Bronchial epithelial cell (primary cell): ENCODE measurements around the gene SMAD7. TPM values are rescaled to one million over a fixed set of nuclear protein-coding genes. Genes with fewer than 3 reads are reported as not detected.
A peak's percentile ranks its signal among the peaks of the same experiment; 100 is the strongest.
"Not testable (repeated sequence)": the region's sequence is repeated elsewhere in the genome, so short reads cannot be mapped to it uniquely, and the experiment has no call there.

ENCODE experiments used
- DNase-seq: peaks from one replicate; pipeline ENCODE4 v3.0.0-alpha.2; 2010; ENCODE audit warnings: low read depth
- FAIRE-seq: peaks from 2 replicates; lab custom pipeline; 2011; peaks lifted over from hg19 to GRCh38; lab: Jason Lieb, UNC
- H3K27me3 ChIP-seq: 2 replicates; pipeline ENCODE4 v1.5.1; 2011; ENCODE audit warnings: low read length; ENCODE audit not compliant: control insufficient read depth, insufficient read depth
- H3K36me3 ChIP-seq: 2 replicates; pipeline ENCODE4 v1.5.1; 2011; ENCODE audit warnings: low read length; ENCODE audit not compliant: control insufficient read depth, insufficient read depth
- H3K4me3 ChIP-seq: 2 replicates; pipeline ENCODE4 v1.5.1; 2011; ENCODE audit warnings: mild to moderate bottlenecking, low read depth, low read length, control low read depth
- CTCF ChIP-seq: IDR thresholded peaks from 2 replicates; pipeline ENCODE4 v1.5.1; 2011; ENCODE audit warnings: mild to moderate bottlenecking, moderate library complexity, low read length, control low read depth, inconsistent platforms; ENCODE audit not compliant: insufficient read depth, severe bottlenecking
- total RNA-seq: library from RNA; depleted of rRNA; stranded (reverse); fragments of >200 nt; gene quantifications from 2 replicates; pipeline ENCODE4 v1.2.1, GENCODE V29; 2014

SMAD7 gene
- total RNA-seq, 1 donor from 2014 or later, result 19.2 TPM

GRCh38 chr18:48875314-48875941 is 75.3 kb downstream of the SMAD7 start:
- H3K27me3 ChIP-seq, result no peaks in the 10 kb centered on the region
- H3K36me3 ChIP-seq, result no peaks in the 10 kb centered on the region
- DNase-seq (no peak), FAIRE-seq (no peak)
- TF ChIP-seq CTCF, result no peak
- H3K4me3 ChIP-seq, result no peak overlapping the region

DNA sequence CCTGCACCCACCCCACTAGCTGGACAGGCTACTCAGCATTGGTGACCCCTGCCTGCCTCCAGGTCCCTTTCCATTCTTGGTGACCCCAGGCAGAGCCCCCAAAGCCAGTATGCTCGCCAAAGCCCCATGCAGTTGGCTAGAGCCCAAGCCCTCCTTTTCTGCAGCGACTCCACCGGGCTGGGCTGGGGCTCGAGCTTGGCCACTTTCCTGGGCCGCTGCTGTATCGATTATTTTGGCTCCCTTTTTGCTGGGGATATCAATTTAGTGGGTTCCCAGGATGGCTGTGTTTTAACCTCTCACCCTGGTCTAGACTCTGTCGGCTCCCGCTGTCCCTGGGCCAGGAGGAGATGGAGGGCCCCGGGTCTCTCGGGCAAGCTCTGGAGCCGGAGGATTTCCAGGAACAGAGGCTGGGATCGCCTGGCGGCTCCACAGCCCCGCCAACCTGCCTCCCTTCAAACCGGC is 76.0 kb downstream of the SMAD7 start:
- DNase-seq, result no peak
- no peaks in the 10 kb centered on the region for H3K27me3 ChIP-seq
- FAIRE-seq, result peak; percentile 52
- no peaks in the 10 kb centered on the region for H3K36me3 ChIP-seq
- H3K4me3 ChIP-seq, result no peak overlapping the region
- TF ChIP-seq CTCF, result no peak

DNA sequence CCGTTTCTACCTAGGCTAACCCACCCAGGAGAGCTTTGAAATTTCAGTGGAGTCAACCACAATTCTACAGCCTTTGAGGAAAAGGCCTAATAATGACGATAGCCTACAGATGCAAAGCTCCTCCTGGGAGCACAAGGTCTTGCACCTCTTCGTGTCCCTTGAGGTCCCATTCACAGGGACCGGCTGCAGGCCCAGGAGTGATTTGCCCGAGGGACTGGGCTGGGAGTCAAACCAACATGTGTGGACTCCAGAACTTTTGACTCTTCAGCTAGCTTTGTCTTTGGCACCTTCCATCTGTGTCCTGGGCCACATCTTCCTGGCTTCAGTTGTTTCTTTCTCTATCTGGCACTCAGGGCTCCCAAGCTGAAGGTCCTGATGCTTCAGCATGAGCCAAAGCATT is 76.5 kb downstream of the SMAD7 start:
- H3K4me3 ChIP-seq, result no peak overlapping the region
- no peak for TF ChIP-seq CTCF
- H3K27me3 ChIP-seq, result no peaks in the 10 kb centered on the region
- DNase-seq, result no peak
- no peak for FAIRE-seq
- no peaks in the 10 kb centered on the region for H3K36me3 ChIP-seq

DNA sequence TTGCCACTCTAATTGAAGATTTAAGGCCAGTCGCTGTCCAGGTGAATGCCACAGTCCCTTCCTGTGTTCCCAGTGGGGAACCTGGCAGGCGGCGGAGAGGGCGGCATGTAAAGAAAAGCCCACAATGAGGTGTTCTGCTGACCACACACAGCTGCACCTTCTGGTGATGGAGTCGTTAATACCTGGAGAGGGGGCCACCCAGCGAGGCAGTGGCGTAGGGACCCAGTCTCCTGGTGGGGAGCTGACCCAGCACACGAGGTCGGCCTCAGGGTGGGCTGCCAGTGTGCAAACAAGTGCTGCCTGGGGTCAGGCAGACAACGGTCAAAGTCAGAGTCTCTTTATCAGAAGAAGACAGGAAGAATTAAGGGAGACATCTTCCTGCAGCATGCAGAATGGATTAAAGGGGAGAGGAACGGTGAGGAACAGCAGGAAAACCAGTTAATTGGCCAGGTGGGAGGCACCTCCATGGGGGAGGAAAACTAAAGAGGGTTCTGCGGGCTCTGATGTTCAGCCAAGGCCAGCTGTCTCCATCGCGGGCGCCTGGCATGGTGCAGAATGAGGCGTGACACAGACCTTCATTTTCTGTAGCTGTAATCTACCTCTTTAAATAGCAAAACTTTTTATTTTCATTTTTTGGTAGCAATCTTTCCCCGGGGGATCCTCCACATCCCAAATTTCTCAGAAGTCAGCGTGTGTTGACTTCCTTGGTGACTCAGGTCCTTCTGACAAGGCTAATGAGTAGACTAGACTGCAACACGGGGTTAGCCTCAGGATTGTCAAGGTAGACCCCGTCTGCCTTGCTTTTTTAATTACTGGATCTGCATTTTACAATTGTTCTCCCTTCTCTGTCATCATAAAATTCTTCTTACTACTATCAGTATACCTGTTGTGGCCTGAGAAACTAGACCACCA is 78.3 kb downstream of the SMAD7 start:
- TF ChIP-seq CTCF, result no peak
- H3K36me3 ChIP-seq, result no peaks in the 10 kb centered on the region
- peak; percentile 77 for DNase-seq
- FAIRE-seq, result no peak
- H3K4me3 ChIP-seq, result no peak overlapping the region
- no peaks in the 10 kb centered on the region for H3K27me3 ChIP-seq

DNA sequence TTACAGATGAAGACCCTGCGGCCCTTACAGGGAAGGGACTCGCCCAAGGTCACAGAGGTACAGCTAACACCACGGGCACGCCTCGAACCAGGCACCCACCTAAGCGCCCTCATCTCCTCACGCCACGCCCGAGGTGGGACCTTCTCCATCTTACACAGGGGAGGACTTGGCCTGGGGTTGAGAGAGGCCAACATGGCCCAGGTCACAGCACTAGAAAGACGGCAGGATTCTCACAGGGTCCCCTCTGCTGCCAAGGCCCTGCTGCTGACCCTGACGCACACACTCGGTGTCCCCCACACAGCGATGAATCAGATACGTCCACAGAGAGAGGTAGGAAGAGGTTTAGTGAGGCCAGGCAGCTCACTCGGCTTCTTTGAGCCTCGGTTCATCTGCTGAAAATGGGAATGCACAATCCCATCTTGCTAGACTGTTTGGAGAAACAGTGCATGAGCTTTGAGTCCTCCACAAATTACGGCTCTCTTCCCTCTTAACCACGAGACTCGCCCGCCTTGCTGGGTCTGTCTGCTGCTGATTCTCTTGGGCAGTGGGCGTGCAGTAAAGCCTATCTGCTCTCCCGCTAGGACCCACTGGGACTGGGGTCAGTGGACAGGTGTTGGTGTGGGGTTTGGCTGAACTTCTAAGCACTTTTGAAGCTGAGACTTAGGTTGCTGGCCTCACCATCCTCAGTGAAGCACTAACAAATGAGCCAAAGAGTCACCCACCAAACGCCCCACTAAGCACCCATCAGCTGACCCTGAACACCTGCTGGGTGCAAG is 79.2 kb downstream of the SMAD7 start:
- no peak for TF ChIP-seq CTCF
- no peaks in the 10 kb centered on the region for H3K36me3 ChIP-seq
- no peaks in the 10 kb centered on the region for H3K27me3 ChIP-seq
- DNase-seq (no peak), FAIRE-seq (no peak)
- H3K4me3 ChIP-seq, result no peak overlapping the region

- not testable (repeated sequence) for H3K4me3 ChIP-seq, H3K27me3 ChIP-seq, H3K36me3 ChIP-seq, FAIRE-seq, DNase-seq
Measured at GRCh38 chr18:48870926-48871325, 79.8 kb downstream of the SMAD7 start.
